ENCODE results near the gene FSCN2.
"Not testable (repeated sequence)": the region's sequence is repeated elsewhere in the genome, so short reads cannot be mapped to it uniquely, and the experiment has no call there.

The FSCN2 gene

DNA sequence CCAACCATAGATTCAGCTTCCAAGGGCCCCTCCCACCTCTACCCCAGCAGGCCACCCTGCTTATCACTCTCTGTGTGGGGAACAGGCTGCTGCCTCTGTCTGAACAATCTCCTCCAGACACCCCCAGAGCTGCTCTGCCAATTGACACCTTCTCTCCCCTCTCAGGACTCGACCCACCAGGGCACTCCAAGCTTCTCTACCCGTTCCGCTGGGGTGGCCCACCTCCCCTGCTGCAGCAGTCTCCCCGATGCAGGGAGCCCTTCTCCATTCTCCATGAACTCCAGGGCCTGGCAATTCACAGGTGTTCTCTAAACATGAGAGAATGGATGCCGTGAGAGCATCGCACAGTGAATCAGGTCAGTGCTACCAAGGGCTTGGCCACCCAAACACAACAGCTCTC is 52.3 kb downstream of the FSCN2 start:
- DNase-seq = no peak

DNA sequence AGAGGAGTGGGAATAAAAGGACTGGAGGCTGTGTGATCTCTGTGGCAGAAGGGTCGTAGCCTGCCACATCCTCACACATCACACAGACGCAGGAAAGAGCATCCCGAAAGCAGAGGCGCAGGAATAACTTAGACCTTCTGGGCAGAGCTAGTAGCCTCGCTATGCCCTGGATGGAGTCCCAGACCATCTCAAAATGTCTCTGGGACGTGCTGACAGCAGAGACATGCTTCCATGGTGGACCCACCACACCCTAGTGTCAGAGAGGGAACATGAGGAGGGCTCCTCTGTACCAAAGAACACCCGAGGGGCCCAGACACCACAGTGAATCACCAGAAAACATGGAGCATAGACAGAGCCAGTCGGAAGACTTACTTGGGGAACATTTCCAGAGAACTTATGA is 53.6 kb downstream of the FSCN2 start:
- DNase-seq = no peak

- no peak for DNase-seq
These were observed 54.2 kb downstream of the FSCN2 start for GRCh38 chr17:81582341-81582740.

DNA sequence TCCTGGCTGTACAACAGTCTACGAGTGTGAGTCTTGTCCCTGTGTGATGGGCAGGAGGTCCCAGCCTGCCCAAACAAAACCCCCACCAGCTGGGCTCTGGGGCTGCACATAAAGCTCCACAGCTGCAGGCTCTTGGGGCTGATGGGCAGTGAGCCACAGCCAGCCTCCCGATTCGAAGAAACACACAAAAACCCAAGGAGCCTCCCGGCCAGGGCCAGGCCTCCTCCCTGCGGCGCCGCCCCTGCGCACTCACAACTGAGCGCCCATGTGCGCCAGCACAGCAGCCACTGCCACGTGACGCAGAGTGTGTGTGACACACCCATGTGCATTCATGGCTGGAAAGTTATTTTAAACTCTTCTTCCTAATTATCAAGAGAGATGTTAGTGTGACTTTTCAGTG is 54.6 kb downstream of the FSCN2 start:
- DNase-seq = no peak

DNA sequence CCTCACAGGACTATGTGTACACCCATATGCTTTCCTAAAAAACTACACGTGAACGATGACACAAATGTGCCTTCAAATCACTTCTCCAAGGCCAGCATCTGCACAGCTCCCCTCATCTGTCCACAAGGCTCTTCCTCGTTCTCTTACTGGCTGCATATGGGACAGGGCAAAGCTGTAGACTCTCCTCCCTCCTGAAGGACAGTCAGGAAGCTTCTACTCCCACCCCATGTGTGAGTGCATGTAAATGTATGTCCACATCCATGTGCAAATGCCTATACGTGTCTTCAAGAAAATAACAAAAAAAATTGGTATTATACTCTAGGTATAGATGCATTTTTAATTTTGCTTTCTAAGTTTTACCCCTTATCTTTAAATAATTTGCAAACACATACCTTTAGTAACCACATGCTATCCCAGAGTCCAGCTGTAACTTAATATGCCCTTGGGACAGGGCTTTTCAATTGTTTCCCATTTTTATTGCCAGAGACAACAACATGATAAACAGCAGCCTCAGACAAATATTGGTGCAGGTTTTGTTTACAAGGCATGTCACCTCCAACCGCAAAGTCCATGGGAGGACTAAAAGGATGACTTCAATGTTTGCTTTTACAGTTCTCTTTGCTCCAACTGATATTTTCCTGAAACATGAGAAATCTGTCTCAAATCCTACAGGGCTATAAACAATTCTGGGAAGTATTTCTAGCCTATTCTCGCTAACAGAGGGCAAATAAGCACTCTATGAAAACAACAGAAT is 55.6 kb downstream of the FSCN2 start:
- DNase-seq = no peak

- not testable (repeated sequence) for DNase-seq
These were observed 56.6 kb downstream of the FSCN2 start for GRCh38 chr17:81584771-81585170.

GRCh38 chr17:81586096-81586495 is 57.9 kb downstream of the FSCN2 start:
- no peak for DNase-seq

Measured in bone marrow (tissue), 2 donors.